A673 (cell line): Measurements from ENCODE around the gene RAB3C. TPM values are rescaled to one million over a fixed set of nuclear protein-coding genes. Genes with fewer than 3 reads are reported as not detected.
"Not testable (repeated sequence)": the region's sequence is repeated elsewhere in the genome, so short reads cannot be mapped to it uniquely, and the experiment has no call there.

Experiments
- BruUV-seq: library from RNA; stranded (reverse); fragments of 400-500 nt; replicated peaks from 2 replicates; lab custom pipeline; 2021; lab: Mats Ljungman, UMichigan
- CTCF ChIA-PET: fragments of 300-600 bp; sonication (Branson Sonifier 250); formaldehyde crosslinking; loops from one replicate; lab custom pipeline; 2022; ENCODE audit warnings: antibody characterized with exemption; lab: Charles Lee
- POLR2A ChIA-PET: fragments of 300-600 bp; sonication (Branson Sonifier 250); formaldehyde crosslinking; loops from one replicate; lab custom pipeline; 2022; ENCODE audit warnings: antibody characterized with exemption; ENCODE audit not compliant: low non-redundant PET; lab: Charles Lee
- DNase-seq: peaks from one replicate; pipeline ENCODE4 v3.0.0-alpha.2; 2015; ENCODE audit warnings: low spot score
- H3K27ac ChIP-seq: fragments of 200-600 bp; sonication (generic); 2 replicates; pipeline ENCODE4 v1.5.1; 2016; ENCODE audit warnings: mixed run types, low read depth, mild to moderate bottlenecking, mixed read lengths, antibody characterized with exemption, low read length; ENCODE audit not compliant: poor library complexity, severe bottlenecking
- H3K27me3 ChIP-seq: fragments of 200-600 bp; sonication (generic); replicated peaks from 2 replicates; pipeline ENCODE4 v1.6.1; 2017; ENCODE audit warnings: mixed run types, low read depth, mild to moderate bottlenecking, mixed read lengths, antibody characterized with exemption, low read length; ENCODE audit not compliant: insufficient read depth, poor library complexity
- H3K36me3 ChIP-seq: fragments of 200-600 bp; sonication (generic); 2 replicates; pipeline ENCODE4 v1.6.1; 2016; ENCODE audit warnings: mixed run types, mild to moderate bottlenecking, mixed read lengths, antibody characterized with exemption, low read length; ENCODE audit not compliant: insufficient read depth, poor library complexity, severe bottlenecking
- H3K4me1 ChIP-seq: fragments of 200-600 bp; sonication (generic); 2 replicates; pipeline ENCODE4 v1.6.1; 2017; ENCODE audit warnings: mixed run types, mild to moderate bottlenecking, mixed read lengths, antibody characterized with exemption, low read length; ENCODE audit not compliant: insufficient read depth, poor library complexity, severe bottlenecking
- H3K4me3 ChIP-seq: fragments of 200-600 bp; sonication (generic); 2 replicates; pipeline ENCODE4 v1.5.1; 2016; ENCODE audit warnings: low read depth, mixed run types, mild to moderate bottlenecking, mixed read lengths, low read length; ENCODE audit not compliant: poor library complexity, severe bottlenecking
- H3K9me3 ChIP-seq: fragments of 200-600 bp; sonication (generic); 2 replicates; pipeline ENCODE4 v1.6.1; 2016; ENCODE audit warnings: mixed run types, low read depth, mild to moderate bottlenecking, mixed read lengths, antibody characterized with exemption, low read length; ENCODE audit not compliant: poor library complexity, severe bottlenecking
- CTCF ChIP-seq: fragments of 300-800, 200-600 bp; sonication (generic); conservative IDR thresholded peaks from 2 replicates; pipeline ENCODE4 v1.5.1; 2017; ENCODE audit warnings: low read depth, mild to moderate bottlenecking, antibody characterized with exemption, low read length, moderate library complexity, mixed read lengths
- EZH2 ChIP-seq: fragments of 200-600 bp; sonication (generic); IDR thresholded peaks from 2 replicates; pipeline ENCODE4 v1.6.1; 2017; ENCODE audit warnings: borderline replicate concordance, low read depth, mild to moderate bottlenecking, mixed read lengths, antibody characterized with exemption, low read length; ENCODE audit not compliant: poor library complexity, severe bottlenecking
- intact Hi-C: fragments of 100-400 bp; cut with micrococcal nuclease; formaldehyde crosslinking; loops from one replicate; pipeline ENCODE4 v1.10.0; 2022; ENCODE audit not compliant: unreplicated experiment
- total RNA-seq: library from RNA; stranded (reverse); gene quantifications from 2 replicates; pipeline ENCODE4 v1.2.3, GENCODE V29; 2021

The RAB3C gene
- total RNA-seq, 1 experiment from 2014 or later = 0.64 TPM

GRCh38 chr5:58708456-58708855 is 125.6 kb downstream of the RAB3C start:
- Histone ChIP-seq H3K27me3 (peaks cover 5% of the 10 kb centered on the region), H3K36me3 (no peaks in the 10 kb centered on the region), H3K4me3 (no peak overlapping the region), H3K27ac (no peak overlapping the region), H3K4me1 (no peaks in the 10 kb centered on the region), H3K9me3 (no peaks in the 10 kb centered on the region)
- POLR2A ChIA-PET = interaction anchor here (0.7 kb wide), 1 partner anchor 73 kb away, joined by 3 read pairs; no protein-coding TSS in a partner anchor
- CTCF ChIA-PET = no interaction called here
- DNase-seq = no peak
- intact Hi-C loops = no loop called here
- no TSS peak for BruUV-seq
- no peak for TF ChIP-seq CTCF
- no peak for TF ChIP-seq EZH2

GRCh38 chr5:58710425-58710824 is 127.5 kb downstream of the RAB3C start:
- H3K36me3 ChIP-seq, H3K27ac ChIP-seq, intact Hi-C loops, BruUV-seq, CTCF ChIA-PET, POLR2A ChIA-PET, H3K4me1 ChIP-seq, H3K4me3 ChIP-seq, H3K9me3 ChIP-seq, H3K27me3 ChIP-seq, DNase-seq: not testable (repeated sequence)

- BruUV-seq = no TSS peak
- intact Hi-C loops = no loop called here
- no peak overlapping the region for H3K27ac ChIP-seq
- H3K4me3 ChIP-seq = no peak overlapping the region
- TF ChIP-seq EZH2 (no peak), CTCF (no peak)
- DNase-seq = no peak
- H3K36me3 ChIP-seq = no peaks in the 10 kb centered on the region
- CTCF ChIA-PET = no interaction called here
- no peaks in the 10 kb centered on the region for H3K27me3 ChIP-seq
- H3K9me3 ChIP-seq = peaks cover 6% of the 10 kb centered on the region
- no peaks in the 10 kb centered on the region for H3K4me1 ChIP-seq
- POLR2A ChIA-PET = no interaction called here
Observed at GRCh38 chr5:58710871-58711270, 128.0 kb downstream of the RAB3C start.

GRCh38 chr5:58711965-58712364 is 129.1 kb downstream of the RAB3C start:
- Histone ChIP-seq H3K4me3 (no peak overlapping the region), H3K27ac (no peak overlapping the region), H3K4me1 (no peaks in the 10 kb centered on the region), H3K27me3 (no peaks in the 10 kb centered on the region), H3K9me3 (peaks cover 6% of the 10 kb centered on the region), H3K36me3 (no peaks in the 10 kb centered on the region)
- no TSS peak for BruUV-seq
- ChIA-PET POLR2A (no interaction called here), CTCF (no interaction called here)
- intact Hi-C loops = no loop called here
- TF ChIP-seq EZH2 = no peak
- TF ChIP-seq CTCF = no peak
- DNase-seq = no peak
